DMS79 (cell line): ENCODE measurements around the gene UNC93A.
A peak's percentile ranks its signal among the peaks of the same experiment; 100 is the strongest.
"Not testable (repeated sequence)": the region's sequence is repeated elsewhere in the genome, so short reads cannot be mapped to it uniquely, and the experiment has no call there.

Source experiments
- DNase-seq: peaks from one replicate; lab custom pipeline; 2025; lab: John Stamatoyannopoulos, UW

Gene UNC93A

DNA sequence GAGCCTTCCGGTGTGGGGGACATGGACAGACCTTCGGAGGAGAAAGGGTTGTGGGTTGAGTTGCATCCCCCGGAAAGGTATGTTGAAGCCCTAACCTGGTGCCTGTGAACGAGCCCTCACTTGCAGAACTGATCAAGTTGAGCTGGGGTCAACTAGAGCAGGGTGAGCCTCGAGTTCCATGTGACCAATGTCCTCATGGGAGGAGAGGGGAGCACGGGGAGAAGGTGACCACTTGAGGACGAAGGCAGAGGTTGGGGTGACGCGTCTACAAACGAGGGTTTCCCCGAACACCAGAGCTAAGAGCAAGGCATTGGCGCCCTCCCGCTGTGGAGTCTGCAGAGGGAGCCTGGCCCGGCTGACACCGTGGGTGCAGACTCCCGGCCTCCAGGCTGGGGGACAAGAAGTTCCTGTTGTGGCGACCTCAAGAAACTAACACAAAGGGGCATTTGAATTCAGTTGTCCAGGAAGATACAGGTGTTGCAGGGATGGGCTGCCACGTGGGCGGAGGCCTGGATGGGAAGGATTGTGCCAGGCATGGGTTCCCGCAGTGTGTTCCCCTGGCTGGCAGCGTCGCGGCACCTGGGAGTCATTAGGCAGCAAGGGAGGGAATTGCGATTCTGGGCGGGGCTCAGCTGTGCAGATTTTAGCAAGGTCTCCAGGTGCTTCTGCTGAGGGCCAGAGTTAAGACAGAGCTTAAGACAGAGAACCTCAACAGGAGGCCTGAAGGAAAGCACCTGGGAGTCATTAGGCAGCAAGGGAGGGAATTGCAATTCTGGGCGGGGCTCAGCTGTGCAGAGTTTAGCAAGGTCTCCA lies 20.4 kb upstream of the UNC93A start:
- no peak for DNase-seq

DNA sequence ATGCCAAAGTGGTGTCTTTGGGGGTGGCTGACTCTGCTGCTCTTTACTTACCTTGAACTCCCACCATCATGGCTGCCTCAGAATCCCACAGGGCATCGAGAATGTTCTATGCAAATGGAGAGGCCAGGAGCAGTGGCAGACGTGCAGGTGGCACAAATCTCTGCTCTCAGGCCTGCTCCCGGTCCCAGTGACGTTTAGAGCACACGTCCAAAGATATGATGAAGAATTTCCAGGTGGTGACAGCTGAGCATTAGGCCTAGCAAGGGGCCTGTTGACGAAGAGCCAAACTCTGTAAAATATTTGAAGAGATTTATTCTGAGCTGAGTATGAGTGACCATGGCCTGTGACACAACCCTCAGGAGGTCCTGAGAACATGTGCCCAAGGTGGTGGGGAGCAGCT lies 19.0 kb upstream of the UNC93A start:
- DNase-seq, result no peak

DNA sequence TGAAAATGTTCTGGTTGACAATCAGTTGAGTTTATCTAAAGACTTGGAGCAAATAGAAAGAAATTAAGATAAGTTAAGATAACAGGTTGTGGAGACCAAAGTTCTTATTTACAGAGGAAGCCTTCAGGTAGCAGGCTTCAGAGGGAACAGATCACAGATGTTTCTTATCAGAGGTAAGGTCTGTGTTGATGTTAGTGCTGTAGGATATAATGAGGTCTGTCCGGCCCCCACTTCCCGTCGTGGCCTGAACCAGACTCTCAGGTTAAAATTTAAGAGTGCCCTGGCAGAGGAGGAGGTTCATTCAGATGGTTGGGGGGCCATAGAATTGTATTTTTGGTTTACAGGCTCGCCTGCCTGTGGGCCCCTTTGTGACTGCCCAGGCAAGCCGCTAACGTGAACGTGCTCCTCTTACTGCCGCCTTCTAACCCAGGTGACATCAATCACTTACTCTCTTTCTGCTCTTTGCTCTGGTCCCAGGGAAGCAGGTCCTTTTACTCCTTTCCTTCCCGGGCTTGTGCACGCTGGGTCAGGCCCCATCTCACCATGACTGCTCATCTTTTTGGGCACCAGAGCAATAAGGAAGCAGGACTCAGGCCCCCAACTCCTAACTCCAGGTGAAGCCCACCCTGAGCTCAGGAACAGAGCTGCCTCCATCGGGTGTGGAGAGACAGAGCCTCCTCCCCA lies 18.3 kb upstream of the UNC93A start:
- DNase-seq, result no peak

DNA sequence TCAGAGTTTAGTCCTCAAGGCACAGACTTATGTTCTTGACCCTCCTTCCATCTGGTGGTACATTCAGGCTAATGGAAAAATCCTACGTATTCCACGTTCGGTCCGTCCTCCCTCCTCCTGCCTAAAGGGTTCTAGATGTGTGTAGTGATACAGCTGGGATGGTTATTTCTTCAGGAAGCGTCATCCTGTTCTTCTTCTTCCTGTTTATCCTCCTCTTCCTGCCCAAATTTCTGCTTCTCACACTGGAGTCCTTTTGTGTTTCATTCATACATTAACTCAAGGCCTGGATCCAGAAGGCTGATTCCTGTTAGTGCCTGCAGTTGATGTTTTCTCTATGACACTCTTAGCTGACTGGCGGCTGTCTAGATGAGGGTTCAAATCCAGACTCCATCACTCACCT lies 16.8 kb upstream of the UNC93A start:
- DNase-seq, result no peak

DNA sequence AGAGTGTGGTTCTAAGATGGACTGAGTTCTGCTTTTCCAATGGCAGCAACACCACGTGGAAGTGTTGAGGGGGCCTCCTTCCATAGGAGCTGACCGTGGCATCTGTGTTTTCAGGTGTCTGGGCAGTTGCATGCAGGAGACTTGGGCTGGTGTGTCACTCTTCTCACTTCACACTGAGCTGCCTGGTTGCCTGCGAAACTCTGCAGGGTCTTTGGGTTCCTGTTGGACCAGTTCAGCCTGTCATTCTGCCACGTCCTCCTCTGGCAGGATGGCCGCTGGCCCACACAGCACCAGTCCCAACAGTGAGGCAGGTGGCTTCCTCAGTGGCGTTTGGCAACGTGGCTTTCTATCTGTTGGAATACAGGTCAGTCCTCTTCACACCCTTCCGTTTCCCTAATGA lies 16.1 kb upstream of the UNC93A start:
- no peak for DNase-seq

DNA sequence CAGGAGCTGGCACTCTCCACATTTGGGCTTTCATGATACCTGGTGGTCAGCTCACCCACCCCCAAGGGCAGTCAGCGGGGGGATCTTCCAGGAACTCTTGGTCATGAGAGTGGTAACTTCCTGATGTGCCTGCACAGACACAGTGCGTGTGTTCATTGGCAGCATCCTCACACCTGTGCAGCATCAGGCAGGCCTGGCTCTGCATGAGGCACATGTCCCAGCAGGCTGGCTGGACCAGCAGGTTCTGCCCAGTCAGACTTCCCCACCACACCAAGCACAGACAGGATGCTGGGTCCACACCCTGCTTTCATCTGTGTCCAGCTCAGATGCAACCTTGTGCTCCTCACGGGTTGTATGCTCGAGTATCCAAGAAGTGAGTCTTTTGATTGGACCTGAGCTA lies 15.7 kb upstream of the UNC93A start:
- DNase-seq, result no peak

DNA sequence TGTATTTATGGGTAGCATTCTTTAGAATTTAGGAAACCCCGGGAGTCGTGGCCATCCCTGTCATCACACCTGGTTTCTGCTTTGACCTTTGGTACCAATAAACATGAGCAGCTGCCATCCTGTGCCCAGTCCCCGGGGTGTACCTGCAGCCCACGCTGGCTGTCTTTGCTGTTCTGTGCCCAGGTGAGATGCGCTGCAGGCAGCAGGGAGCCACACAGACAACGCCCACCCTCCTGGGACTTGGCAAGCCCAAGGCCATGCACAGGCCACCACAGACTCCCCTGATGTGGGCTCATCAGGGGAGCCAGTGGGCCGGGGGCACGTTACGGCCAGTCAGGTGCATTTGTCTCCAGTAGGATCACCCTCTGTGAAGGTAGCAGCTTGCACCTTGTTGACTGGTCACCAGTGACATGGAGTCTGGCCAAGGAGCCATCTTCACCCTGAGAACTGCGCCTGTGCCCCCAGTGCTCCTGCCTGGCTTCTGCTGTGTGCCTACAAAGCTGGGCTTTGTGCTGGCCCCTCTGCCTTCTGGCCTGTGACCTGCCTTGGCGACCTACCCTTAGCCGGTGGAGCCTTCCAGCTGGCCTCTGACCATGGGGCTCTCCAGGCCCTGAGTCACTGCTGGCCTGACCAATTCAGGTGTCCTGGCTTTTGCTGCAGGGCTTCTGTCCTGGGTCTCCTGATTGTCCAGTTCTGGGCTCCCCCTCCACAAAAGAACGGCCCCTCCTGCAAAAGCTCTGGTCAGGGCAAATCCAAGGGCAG lies 14.2 kb upstream of the UNC93A start:
- no peak for DNase-seq

DNA sequence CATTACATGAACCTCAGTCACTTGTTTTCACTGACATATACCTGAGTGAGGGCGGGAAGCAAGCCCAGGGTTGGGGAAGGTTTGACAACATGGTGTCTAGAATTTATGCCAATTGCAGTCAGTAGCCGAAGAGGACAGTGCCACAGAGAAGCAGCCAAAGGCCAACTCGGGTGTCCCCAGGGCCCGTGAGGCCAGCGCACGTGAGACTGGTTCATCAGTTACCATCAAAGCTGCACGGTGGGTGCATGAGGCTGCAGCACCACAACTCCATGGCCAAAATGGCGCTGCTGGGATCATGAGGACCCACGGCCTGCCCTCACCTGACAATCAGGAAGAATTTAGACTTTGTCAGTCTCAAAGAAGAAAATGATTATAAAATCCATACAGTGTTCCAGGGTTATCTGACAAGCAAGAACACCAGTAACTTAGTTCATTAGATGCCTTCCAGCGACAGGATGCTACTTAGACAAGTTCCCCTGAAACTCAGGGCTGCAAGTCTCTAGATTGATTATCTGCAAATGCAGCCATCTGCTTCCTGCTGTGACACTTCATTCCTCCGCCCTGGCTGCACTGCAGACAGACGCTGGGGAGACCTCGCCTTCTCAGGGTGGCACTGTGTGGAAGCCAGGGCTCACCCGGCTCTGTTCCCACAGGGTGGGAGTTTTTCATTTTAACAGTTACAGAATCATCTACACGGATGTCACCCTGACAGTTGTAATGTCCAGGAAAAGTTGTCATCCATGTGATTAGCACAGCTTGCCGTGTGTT lies 12.8 kb upstream of the UNC93A start:
- DNase-seq, result not testable (repeated sequence)

DNA sequence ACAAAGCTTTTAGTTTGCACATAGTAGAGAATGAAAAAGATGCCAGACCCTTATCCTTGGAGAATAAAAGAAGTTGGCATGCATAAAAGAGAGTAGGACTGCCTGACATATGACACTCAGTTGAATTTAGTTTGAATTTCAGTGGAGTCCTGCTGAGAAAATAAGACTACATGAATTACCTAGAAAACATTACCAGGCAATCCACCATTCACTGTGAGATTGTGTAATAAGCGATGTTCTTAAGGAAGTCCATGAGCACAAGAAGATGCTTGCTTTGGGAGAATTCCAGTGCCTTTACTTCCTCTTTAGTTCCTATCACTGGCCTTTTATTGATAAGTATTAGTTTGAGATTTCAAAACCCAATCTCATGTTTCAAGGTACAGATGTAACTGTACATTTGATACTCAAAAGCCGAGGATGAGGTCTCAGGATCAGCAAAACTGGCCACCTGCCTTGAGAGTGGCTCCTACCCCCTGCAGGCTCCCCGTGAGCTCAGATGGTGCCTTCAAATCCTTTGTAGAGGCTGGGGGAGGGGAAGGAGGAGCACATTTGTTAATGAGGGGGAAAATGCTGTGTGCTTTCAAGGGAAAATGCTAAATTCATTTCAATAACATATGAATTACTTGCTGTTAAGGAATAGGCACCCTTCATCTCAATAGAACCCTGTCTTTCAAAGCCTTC lies 11.2 kb upstream of the UNC93A start:
- DNase-seq, result no peak

DNA sequence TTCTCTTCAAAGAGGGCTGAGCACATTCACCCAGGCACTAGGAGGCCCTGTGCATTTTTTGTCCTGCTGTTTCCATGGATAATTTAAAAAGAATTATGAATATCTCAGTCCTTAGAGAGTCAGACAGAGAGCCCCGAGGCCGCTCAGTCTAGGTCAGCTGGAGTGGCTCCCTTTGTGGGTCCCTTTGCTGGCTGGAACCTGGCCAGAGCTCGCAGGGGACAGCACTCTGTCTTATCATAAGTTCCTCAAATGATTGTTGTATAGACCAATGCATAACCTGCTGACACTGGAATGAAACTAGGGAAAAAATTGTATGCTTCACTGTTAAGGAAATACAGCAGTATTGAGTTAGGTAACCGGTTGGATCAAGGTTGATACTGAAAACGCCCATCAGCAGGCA lies 10.6 kb upstream of the UNC93A start:
- peak; percentile 6 for DNase-seq

DNA sequence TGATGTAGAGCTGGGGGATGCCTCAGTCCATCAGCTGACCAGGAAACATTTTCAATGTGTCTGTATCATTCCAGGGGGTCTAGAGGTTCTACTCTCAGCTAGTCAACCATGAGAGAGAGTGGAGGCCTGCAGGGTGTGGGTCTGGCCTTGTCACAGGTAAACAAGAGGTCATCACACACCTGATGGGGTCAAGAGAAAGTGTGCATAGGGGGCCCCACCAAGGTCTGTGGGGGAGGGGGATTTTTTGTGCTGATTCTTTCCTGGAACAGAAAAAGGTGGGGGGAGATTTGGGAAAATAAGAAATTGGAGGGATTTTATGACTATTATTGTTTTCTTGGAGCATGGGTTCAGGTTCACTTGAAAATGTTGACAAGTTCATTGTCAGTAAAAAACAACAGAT lies 8.9 kb upstream of the UNC93A start:
- DNase-seq, result no peak

DNA sequence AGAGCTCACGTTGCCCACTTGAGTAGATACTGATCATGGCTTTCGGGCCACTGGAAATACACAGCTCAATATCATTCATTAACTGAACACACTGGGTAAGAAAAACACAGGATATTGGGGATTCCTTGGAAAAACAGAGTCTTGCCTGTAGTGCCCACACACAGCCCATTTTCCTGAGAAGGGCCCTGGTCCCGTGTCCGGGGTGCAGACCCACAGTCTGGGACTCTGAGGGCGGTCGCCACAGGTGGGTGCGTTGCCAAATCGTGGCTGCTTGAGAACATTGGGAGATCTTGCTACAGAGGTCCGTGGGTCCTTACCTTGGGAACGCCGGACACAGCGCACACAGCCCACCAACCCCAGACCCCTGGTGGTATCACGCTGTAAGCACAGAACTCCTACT lies 6.5 kb upstream of the UNC93A start:
- not testable (repeated sequence) for DNase-seq

DNA sequence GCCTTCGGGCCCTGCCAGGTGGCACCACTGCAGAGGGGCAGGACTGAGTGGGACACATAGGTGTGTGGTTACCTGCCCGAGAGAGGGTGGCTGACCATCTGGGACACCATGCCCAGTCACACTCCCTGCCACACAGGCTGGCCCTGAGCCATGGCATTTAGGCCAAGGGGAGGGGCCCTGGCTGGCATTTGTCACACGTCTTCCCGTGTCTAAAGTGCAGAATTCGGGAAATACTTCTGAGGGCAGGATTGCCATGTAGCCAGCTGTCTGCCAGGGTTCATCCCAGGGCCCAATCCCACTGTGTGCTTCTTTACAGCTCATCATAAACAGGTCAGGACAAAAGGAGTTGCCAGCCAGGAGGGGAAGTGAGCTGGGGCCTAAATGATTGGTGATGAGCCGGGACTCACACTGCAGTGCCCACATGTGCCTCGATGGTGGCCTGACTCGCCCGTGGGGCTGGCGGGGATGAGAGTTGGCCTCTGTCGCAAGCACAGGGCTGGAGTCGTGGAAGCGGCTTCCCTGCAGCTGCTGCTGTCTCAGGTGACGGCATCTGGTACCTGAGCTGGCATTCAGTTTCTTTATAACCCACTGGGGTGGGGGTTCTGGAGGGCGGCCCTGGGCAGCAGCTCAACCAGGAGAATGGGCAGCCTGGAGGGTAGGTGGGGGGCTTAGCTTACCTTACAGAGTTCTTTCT lies 5.9 kb upstream of the UNC93A start:
- DNase-seq, result no peak

DNA sequence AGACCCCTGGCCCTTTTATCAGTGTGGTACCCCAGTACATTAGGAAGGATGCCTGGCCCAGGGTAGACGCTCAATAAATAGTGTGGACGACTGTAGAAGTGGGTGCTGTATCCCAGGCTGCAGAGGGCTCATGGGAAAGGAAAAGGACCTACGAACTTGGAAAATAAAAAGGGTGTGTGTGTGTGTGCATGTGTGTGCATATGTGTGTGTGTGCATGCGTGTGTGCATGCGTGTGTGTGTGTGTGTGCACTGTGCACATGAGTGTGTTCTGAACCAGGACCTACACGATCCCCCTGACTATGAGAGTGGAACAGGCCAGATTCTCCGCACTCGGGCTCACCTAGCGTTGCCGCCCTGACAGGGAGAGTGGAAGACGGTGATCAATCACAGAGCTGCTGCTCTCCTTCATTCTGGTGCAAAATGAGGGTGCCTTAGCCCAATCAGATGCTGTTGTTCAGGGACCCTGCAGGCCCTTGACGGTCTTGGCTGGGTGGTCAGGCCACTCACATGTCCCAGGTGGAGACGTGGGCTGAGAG lies 3.5 kb upstream of the UNC93A start:
- no peak for DNase-seq

DNA sequence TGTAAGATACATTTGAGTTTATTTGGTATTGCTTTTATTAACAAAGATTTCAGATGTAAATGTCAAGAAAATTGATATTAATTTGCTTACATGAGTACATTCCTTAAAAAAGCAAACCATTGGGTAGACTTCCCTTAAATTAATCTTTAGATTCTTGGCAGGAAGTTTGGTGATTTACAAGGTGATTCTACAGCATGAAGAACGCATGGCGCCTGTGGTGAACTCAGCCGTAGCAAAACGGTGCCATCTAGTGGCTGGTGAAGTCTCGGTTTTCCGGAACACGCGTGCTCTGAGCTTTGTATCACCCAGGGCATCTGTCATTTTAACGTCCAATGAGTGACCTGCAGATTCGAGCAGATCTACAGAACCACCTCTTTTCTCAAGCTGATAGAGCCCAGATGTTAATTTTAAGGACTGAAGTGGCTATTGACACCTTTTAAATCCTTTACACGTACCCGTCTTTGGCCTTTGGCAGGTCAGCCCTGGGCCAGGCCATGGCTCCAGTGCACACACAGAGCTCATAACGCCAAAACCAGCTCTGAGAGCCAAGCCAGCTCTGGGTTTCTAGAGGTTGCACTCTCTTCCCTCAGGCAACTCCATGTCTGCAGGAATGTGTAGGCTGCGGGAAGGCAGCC lies 2.4 kb upstream of the UNC93A start:
- DNase-seq, result peak; percentile 9

DNA sequence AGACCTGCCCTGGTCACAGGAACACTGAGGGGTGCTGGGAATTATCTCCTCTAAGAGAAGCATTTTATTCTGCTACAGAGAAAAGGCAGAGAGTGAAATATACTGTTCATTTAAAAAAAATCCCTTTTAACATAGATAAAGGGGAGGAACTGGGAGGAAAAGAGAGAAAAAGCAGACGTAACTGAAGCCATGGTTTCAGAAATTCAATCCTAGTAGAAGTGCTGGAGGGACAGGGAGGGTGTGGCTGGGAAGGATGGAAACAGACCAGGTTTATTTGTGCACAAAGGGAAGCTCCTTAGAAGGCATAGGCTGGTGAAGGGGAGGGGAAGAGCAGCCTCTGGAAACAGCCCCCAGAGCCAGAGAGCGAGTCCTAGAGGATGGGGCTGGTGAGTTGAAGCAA lies 1.8 kb upstream of the UNC93A start:
- not testable (repeated sequence) for DNase-seq

DNA sequence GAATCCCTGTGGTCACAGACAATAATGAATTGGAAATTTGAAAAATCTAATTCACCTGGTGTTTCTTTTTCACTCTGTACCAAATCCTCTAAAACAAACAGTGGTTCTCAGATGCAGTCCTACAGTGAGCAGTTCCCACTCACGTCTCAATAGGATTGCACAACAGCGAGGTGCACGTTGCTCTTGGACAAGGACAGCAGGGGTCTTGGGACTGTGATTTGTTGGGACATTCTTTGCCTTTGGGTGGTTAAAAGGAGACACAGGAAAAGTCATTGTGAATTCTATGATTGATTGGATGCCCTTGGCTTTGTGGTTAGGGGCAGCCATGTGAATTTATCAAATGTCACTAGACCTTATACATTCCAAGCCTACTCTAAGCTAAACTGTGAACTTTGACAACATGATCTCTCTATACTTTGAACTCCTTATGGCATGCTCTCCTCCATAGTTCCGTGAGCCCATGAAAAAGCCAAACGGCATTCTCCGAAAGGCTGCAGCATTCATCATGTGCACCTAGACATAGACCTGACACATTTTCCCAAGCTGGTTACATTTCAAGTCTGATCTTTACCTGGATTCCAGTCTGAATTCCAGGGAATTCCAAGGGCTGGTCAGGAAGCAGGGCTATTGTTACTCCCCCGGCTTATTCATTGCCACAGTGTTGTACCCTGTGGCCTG lies 647 bp downstream of the UNC93A start:
- DNase-seq, result no peak

DNA sequence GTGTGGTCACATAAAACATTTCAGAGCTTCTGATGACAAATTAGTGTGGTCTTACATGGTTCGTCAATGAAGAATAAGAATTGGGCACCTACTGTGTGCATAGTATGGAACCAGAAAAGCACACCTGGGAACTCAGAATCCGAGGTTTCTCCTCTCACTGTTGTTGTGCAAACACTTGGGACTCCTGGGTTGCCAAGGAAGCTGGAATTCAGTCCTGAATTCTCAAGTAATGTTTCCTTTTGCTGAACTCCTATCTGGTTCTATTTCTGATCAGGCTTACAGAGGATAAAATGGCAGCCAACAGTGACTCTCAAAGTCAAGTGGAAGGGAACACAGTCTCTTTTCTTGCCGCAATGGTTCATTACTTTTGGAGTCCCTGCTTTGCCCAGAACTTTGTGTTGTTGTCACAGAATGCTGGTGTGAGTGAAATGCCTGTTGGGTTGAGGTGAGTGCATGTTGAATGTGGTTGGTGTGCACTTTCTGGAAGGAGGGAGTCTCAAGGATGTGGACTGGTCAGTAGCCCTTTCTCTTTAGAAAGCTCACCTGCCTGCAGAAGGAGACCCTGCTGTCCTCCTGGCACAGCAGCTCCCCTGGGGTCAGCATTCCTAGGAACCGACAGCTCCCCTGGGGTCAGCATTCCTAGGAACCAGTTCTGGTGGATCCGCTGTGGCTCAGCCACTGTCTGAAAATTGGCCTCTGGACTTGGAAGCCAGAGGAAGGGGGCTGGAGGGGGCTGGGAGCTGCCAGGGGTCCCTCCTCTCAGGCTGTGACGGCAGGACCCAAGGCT lies 1.4 kb downstream of the UNC93A start:
- no peak for DNase-seq

DNA sequence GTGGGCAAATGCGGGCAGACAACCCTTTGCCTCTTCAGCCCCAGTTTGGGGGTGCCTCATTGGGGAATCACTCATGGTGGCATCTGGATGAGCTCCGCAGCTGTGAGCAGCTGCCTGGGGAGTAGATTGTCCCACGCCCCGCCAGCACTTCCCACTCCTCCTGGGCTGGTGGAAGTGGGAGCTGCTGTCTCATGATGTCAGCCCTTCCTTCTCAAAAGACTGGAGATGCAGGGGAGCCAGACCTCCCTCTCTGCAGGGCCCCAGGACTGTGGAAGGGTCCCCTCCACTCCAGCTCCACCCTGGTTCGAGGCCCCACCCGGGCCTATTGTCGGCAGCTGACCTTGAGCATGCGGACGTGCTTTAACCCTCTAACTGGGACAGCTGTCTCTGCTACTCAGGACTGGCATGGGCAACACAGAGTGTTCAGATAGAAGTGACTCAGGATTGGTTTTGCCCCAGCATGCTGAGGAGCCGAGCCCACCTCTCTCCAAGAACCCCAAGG lies 2.0 kb downstream of the UNC93A start:
- DNase-seq, result no peak
